Tibial artery (tissue), 4 donors: ENCODE data around the gene ATRNL1.

Experiments
- DNase-seq, 2 donors: peaks; one replicate each; pipeline ENCODE4 v3.0.0-alpha.2; 2019
- H3K27ac ChIP-seq, 2 donors: fragments of 200-600 bp; sonication (generic) in 1 of 2; 1 replicate in 1 of 2; 2 replicates in 1 of 2; pipeline ENCODE4 v1.5.1; 2018 to 2019; ENCODE audit warnings: mild to moderate bottlenecking in 1 of 2
- H3K27me3 ChIP-seq, 2 donors: fragments of 200-600 bp; sonication (generic) in 1 of 2; one replicate each; pipeline versions ENCODE4 v1.5.1 to v1.6.0; 2016 to 2019
- H3K36me3 ChIP-seq, 3 donors: fragments of 200-600 bp; sonication (generic) in 2 of 3; one replicate each; pipeline ENCODE4 v1.5.1; 2016 to 2019; ENCODE audit warnings: mild to moderate bottlenecking in 2 of 3
- H3K4me1 ChIP-seq, 4 donors: fragments of 200-600 bp; sonication (generic) in 2 of 4; 1 replicate in 3 of 4; 2 replicates in 1 of 4; pipeline ENCODE4 v1.5.1; 2016 to 2019
- H3K4me3 ChIP-seq, 2 donors: fragments of 200-600 bp; sonication (generic) in 1 of 2; 1 replicate in 1 of 2; 2 replicates in 1 of 2; pipeline ENCODE4 v1.5.1; 2018 to 2019; ENCODE audit warnings: mild to moderate bottlenecking in 2 of 2
- H3K9me3 ChIP-seq, 3 donors: fragments of 200-600 bp; sonication (generic) in 1 of 3; one replicate each; pipeline ENCODE4 v1.5.1; 2016 to 2019
- CTCF ChIP-seq, 2 experiments: fragments of 200-600 bp in 1 of 2; fragments of 450-650 bp in 1 of 2; IDR thresholded peaks; one replicate each; pipeline ENCODE4 v1.5.1; 2017 to 2019; ENCODE audit warnings: antibody characterized with exemption in 2 of 2, mild to moderate bottlenecking in 1 of 2, moderate library complexity in 1 of 2
- intact Hi-C: fragments of 100-400 bp; cut with DNase I; formaldehyde crosslinking; loops from one replicate; pipeline ENCODE4 v1.15.0; 2023; ENCODE audit warnings: low total_unique reads

ATRNL1 gene

GRCh38 chr10:115861864-115862263 lies 768.7 kb downstream of the ATRNL1 start:
- Histone ChIP-seq H3K4me3 (no peak overlapping the region), H3K27ac (no peak overlapping the region), H3K36me3 (no peaks in the 10 kb centered on the region), H3K9me3 (no peaks in the 10 kb centered on the region), H3K27me3 (no peaks in the 10 kb centered on the region), H3K4me1 (no peaks in the 10 kb centered on the region)
- TF ChIP-seq CTCF (IDR thresholded peaks at IDR 0.05) = no peak
- DNase-seq = no peak
- intact Hi-C loops = no loop called here

- H3K36me3 ChIP-seq = no peaks in the 10 kb centered on the region
- H3K9me3 ChIP-seq = no peaks in the 10 kb centered on the region
- H3K4me3 ChIP-seq = no peak overlapping the region
- intact Hi-C loops = no loop called here
- no peaks in the 10 kb centered on the region for H3K27me3 ChIP-seq
- DNase-seq = no peak
- TF ChIP-seq CTCF (IDR thresholded peaks at IDR 0.05) = no peak
- no peak overlapping the region for H3K27ac ChIP-seq
- no peaks in the 10 kb centered on the region for H3K4me1 ChIP-seq
Observed at GRCh38 chr10:115866174-115866573, 773.0 kb downstream of the ATRNL1 start.

DNA sequence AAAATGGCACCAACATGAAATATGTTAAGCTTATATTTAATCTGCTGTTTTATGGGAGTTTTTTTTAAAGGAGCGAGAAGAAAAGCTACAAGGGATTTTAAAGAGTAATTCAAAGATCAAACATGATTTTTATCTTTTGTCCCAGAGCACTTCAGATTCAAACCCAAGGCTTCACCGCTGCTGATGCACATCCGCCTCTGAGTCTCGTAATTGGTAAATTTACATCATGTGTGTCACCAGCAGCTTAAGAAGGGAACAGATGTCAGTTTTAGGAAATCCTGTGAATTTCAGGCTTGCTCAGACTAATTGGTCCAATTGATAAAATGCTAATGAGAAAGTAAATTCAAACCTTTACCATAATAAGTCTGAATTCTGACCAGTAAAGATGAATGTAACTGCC lies 773.5 kb downstream of the ATRNL1 start:
- no peak for TF ChIP-seq CTCF (IDR thresholded peaks at IDR 0.05)
- no peaks in the 10 kb centered on the region for H3K36me3 ChIP-seq
- H3K27ac ChIP-seq = no peak overlapping the region
- no peaks in the 10 kb centered on the region for H3K4me1 ChIP-seq
- intact Hi-C loops = no loop called here
- no peak for DNase-seq
- no peak overlapping the region for H3K4me3 ChIP-seq
- no peaks in the 10 kb centered on the region for H3K9me3 ChIP-seq
- H3K27me3 ChIP-seq = no peaks in the 10 kb centered on the region

- H3K4me1 ChIP-seq = no peaks in the 10 kb centered on the region
- no peak overlapping the region for H3K4me3 ChIP-seq
- H3K36me3 ChIP-seq = no peaks in the 10 kb centered on the region
- no peak overlapping the region for H3K27ac ChIP-seq
- TF ChIP-seq CTCF (IDR thresholded peaks at IDR 0.05) = no peak
- intact Hi-C loops = no loop called here
- no peak for DNase-seq
- H3K27me3 ChIP-seq = no peaks in the 10 kb centered on the region
- no peaks in the 10 kb centered on the region for H3K9me3 ChIP-seq
Observed at GRCh38 chr10:115867305-115867704, 774.1 kb downstream of the ATRNL1 start.

GRCh38 chr10:115871855-115872254 lies 778.7 kb downstream of the ATRNL1 start:
- no peaks in the 10 kb centered on the region for H3K9me3 ChIP-seq
- intact Hi-C loops = no loop called here

More at GRCh38 chr10:115871855-115872254, 778.7 kb downstream of the ATRNL1 start:
- no peak overlapping the region for H3K27ac ChIP-seq
- DNase-seq = no peak
- no peaks in the 10 kb centered on the region for H3K27me3 ChIP-seq
- H3K4me1 ChIP-seq = no peaks in the 10 kb centered on the region
- no peaks in the 10 kb centered on the region for H3K36me3 ChIP-seq
- TF ChIP-seq CTCF (IDR thresholded peaks at IDR 0.05) = no peak
- H3K4me3 ChIP-seq = no peak overlapping the region
